GM13977 (cell line): ENCODE data around the gene BIRC6.

Source experiments
- DNase-seq: peaks from one replicate; pipeline ENCODE4 v3.0.0; 2012; ENCODE audit warnings: low spot score
- CTCF ChIP-seq: IDR thresholded peaks from 2 replicates; pipeline ENCODE4 v1.5.1; 2012; ENCODE audit warnings: mild to moderate bottlenecking, control low read depth; ENCODE audit not compliant: insufficient read depth; ENCODE audit errors: extremely low read depth, missing control alignments
- in situ Hi-C: fragments of 300-500 bp; cut with MboI; formaldehyde crosslinking; loops from one replicate; pipeline ENCODE4 v1.12.0; 2022; ENCODE audit warnings: low sequenced_read_pairs, low pct_unique_long_range_greater_than_20kb, mixed read lengths, inconsistent platforms; ENCODE audit not compliant: unreplicated experiment

BIRC6 gene

GRCh38 chr2:32404691-32405090 is 47.9 kb downstream of the BIRC6 start:
- DNase-seq: no peak
- TF ChIP-seq CTCF: no peak
- in situ Hi-C loops: no loop called here

GRCh38 chr2:32416519-32416918 is 59.7 kb downstream of the BIRC6 start:
- TF ChIP-seq CTCF: no peak
- in situ Hi-C loops: no loop called here
- DNase-seq: no peak

GRCh38 chr2:32417659-32418058 is 60.8 kb downstream of the BIRC6 start:
- no peak for TF ChIP-seq CTCF
- no peak for DNase-seq

GRCh38 chr2:32418778-32419177 is 62.0 kb downstream of the BIRC6 start:
- TF ChIP-seq CTCF: no peak
- no peak for DNase-seq
- in situ Hi-C loops: no loop called here

More at GRCh38 chr2:32417659-32418058, 60.8 kb downstream of the BIRC6 start:
- in situ Hi-C loops: no loop called here

GRCh38 chr2:32422133-32422532 is 65.3 kb downstream of the BIRC6 start:
- no peak for TF ChIP-seq CTCF
- in situ Hi-C loops: no loop called here
- DNase-seq: no peak

GRCh38 chr2:32423536-32423935 is 66.7 kb downstream of the BIRC6 start:
- no peak for TF ChIP-seq CTCF
- no peak for DNase-seq
- in situ Hi-C loops: no loop called here

- in situ Hi-C loops: no loop called here
- TF ChIP-seq CTCF: no peak
- DNase-seq: no peak
Observed at GRCh38 chr2:32424739-32425138, 67.9 kb downstream of the BIRC6 start.
